Measurements from ENCODE around the gene CUX1. TPM values are rescaled to one million over a fixed set of nuclear protein-coding genes. Genes with fewer than 3 reads are reported as not detected.

CUX1 gene
- total RNA-seq, 2 donors from 2014 or later, result 8.6 to 23.3 TPM

DNA sequence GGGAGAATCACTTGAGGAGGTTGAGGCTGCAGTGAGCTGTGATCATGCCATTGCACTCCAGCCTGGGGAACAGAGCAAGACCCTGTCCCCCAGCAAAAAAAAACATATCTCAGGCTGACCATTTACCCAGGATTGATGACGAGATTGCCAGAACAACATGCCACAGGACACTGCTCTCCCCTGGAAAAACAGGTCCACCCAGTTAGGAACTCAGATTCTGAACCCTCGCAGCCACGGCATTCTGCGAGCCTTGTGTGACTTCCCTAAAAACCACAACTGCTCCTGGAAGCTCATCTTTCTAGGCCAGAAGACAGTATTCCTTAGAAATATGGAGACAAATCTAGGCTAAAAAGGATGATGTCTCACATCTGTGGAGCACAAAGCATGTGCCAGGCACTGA lies 427.2 kb downstream of the CUX1 start:
- Mint-ChIP-seq H3K36me3 (no peaks in the 10 kb centered on the region), H3K9me3 (no peaks in the 10 kb centered on the region), H3K27ac (no peak overlapping the region)
- DNase-seq (ENCODE audit: low spot score in 2 of 2) (no peak), ATAC-seq (no peak)

DNA sequence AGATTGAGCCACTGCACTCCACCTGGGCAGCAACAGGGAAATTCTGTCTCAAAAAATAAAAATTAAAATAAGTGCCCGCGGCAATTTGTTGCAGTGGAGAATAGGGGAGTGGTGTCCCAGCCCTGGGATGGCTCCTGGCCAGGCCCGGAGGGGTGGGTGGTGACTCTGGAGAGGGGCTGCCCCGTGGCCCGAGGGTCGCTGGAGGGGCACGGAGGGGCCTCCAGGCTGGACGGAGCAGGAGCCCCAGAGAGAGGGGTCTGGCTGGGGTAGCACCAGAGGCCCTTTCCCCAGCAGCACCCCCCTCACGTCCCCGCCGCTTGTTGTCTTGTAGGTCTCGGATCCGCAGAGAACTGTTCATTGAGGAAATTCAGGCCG lies 430.6 kb downstream of the CUX1 start:
- ATAC-seq, result no peak
- Mint-ChIP-seq H3K36me3 (no peaks in the 10 kb centered on the region), H3K9me3 (no peaks in the 10 kb centered on the region), H3K27ac (no peak overlapping the region)
- DNase-seq (ENCODE audit: low spot score in 2 of 2), result no peak

DNA sequence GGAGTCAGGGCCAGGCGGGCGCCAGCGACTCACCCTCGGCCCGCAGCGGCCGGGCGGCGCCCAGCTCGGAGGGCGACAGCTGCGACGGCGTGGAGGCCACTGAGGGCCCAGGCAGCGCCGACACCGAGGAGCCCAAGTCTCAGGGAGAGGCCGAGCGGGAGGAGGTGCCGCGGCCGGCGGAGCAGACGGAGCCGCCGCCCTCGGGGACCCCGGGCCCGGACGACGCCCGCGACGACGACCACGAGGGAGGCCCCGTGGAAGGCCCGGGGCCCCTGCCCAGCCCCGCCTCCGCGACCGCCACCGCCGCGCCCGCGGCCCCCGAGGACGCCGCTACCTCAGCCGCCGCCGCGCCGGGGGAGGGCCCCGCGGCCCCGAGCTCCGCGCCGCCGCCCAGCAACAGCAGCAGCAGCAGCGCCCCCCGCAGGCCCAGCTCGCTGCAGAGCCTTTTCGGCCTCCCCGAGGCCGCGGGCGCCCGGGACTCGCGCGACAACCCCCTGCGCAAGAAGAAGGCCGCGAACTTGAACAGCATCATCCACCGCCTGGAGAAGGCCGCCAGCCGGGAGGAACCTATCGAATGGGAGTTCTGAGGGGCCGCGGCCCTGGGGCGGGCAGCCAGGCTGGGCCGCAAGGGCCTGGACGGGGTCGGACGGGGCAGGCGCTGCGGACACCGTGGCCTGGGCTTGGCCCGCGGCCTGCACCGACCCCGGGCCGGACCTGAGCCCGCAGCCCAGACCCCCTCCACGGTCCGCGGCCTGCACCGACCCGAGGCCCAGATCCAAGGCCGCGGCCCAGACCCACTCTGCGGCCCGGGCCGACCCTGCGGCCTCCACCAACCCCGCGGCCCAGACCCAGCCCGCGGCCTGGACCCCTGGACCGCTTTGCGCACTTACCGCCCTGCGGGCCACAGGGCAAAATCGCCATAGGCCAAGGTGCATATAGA lies 431.3 kb downstream of the CUX1 start:
- ATAC-seq (no peak), DNase-seq (ENCODE audit: low spot score in 2 of 2) (no peak)
- H3K27ac Mint-ChIP-seq, result no peak overlapping the region
- H3K36me3 Mint-ChIP-seq, result no peaks in the 10 kb centered on the region
- H3K9me3 Mint-ChIP-seq, result no peaks in the 10 kb centered on the region

DNA sequence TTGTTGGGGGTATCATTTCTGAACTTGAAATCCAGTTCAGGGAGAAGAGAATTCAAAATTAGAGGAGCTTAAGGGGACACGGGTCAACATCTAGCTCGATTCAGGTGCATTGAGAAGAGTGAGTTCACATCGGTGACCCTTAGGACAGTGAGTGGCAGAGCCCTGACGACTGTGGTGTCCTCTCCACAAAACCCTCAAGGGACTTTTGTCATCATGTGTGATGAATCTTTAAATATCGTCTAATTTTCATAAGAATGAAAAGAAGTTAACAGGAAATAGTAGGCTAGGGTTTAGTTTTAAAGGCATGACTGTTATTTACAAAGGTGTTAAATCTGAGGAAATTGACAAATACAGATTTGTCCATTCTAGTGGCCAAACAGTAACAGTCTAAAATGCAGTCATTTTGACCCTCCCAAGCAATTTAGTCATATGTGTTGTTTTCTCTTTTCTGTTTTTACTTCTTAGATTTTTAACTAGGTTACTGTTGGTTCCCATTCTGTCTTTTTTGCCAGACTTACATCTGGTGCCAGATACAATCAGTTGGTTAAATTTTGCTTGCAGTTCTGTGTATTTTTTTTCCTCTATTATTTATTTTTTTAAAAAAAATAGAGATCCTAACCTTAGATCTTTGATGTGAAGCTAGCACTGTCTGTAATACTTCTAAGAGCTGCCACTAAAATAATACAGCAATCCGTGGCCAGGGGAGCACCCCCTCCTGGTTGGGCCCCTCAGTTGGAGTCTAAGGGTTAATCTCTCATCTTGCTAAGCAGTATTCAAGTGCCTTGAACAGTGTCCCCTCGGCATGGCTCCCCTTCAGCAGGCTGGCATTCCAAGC lies 434.3 kb downstream of the CUX1 start:
- ATAC-seq (no peak), DNase-seq (ENCODE audit: low spot score in 2 of 2) (no peak)
- Mint-ChIP-seq H3K36me3 (no peaks in the 10 kb centered on the region), H3K27ac (no peak overlapping the region), H3K9me3 (no peaks in the 10 kb centered on the region)

DNA sequence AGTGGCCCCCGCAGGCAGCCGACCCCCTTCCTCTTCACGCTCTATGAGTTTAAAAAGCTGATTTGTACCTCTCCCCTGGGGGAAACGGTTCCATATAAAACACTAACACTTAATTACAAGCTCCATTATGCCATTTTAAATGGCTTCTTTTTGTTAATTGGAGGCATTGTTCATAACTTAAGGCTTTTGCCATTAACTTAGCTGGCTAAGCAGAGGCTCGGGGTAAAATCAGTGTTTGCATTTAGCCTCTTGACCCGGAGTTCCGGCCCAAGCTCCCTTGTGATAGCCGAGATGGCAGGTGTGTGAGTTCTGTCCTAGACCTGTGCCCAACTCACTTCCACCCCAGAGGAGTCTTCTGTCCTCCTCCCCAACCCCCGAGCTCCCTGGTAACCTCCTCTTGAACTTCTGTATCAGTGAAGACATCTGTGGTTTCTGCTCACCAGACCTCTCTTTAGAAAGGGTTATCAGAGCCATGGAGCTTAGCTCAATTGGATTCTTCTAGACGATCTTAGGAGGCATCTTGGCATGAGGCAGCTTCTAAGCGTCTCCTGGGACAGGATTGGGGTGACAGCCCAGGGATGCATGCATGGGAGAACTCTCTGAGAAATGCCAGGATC lies 435.0 kb downstream of the CUX1 start:
- ATAC-seq, result no peak
- H3K36me3 Mint-ChIP-seq, result no peaks in the 10 kb centered on the region
- no peaks in the 10 kb centered on the region for H3K9me3 Mint-ChIP-seq
- H3K27ac Mint-ChIP-seq, result no peak overlapping the region
- no peak for DNase-seq (ENCODE audit: low spot score in 2 of 2)

DNA sequence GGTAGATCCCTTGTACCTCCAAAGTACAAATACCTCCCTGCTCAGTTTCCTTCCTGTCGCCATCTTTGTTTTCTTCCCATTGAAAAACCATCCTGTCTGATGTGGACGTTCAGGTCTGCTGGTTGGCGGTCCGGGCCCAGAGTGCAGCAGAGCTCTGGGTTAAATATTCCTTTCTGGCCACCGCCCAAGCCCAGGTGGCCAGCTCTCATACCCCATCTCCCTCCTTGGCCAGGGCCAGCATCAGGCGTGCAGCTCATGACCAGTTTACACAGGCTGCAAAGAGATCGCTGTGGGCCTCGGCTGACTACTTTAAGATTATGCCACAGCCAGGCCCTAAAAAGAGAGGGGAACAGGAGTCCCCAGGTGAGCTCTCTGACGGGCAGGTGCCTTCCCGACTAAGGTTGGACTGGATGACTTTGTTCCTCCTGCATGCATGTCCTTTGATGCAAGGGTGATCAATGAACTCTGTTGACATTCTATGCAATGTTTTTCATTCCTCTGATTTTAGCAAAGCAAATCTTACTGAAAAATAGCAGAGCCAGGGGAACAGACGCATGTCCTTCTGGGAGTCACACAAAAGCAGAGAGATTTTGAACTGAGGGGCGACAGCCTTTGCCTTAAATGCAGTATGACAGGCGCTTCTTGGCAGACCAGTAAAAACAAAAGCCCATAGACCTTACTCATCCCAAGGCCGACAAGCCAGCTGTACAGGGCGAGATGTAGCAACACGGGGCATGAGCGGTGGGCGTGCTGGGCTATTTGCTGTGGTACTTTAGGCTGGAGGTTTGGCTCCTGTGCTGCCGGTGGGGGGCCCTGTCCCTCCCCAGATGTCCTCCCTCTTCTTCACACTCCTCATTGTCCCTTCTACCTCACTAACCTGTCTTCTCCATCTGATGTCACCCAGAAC lies 435.9 kb downstream of the CUX1 start:
- peak overlapping the region in 1 of 2 donors; percentile 85 for H3K27ac Mint-ChIP-seq
- no peak for ATAC-seq
- no peaks in the 10 kb centered on the region for H3K36me3 Mint-ChIP-seq

DNA sequence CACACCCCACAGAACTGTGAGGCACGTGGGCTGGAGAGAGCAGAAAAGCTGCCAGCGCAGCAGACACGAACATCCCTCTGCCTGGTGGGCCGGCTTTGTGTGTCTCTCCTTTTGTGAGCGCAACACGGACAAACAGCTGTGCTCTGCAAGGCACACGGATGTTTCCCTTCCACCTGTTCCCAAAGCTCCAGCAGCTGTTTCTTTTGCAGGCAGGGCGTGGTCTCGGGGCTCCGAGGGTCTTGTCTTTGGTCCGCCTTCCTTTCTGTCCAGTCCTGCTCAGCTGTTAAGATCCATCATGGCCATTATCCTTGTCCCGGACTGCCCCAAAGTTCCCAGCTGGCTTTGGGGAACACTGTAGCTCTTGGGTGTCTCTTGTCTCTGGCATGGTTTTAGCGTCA lies 436.5 kb downstream of the CUX1 start:
- Mint-ChIP-seq H3K36me3 (no peaks in the 10 kb centered on the region), H3K9me3 (no peaks in the 10 kb centered on the region), H3K27ac (peak overlapping the region in 1 of 2 donors; percentile 85)
- DNase-seq (ENCODE audit: low spot score in 2 of 2) (no peak), ATAC-seq (no peak)

More for the DNA sequence above, 435.9 kb downstream of the CUX1 start:
- no peaks in the 10 kb centered on the region for H3K9me3 Mint-ChIP-seq
- no peak for DNase-seq (ENCODE audit: low spot score in 2 of 2)

DNA sequence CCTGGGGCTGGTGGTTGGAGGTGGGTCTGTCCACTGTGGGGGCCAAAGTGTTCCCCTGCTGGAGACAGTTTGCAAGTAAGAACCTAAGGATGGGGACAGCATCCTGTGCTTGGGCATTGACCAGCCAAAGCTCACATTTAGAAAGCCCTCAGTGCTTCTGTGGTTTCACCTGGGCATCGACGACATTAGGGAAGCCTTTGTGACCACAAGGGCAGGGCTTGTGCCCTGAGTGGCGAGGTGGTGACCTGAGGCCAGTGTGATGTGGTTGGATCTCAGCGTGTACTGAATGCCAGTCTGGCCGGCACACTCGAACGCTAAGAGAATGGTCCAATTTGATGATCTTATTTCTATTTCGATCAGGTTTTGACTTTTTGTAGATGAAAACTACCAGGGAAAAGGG lies 437.1 kb downstream of the CUX1 start:
- ATAC-seq, result no peak
- peak overlapping the region in 1 of 2 donors; percentile 85 for H3K27ac Mint-ChIP-seq
- H3K9me3 Mint-ChIP-seq, result no peaks in the 10 kb centered on the region
- no peaks in the 10 kb centered on the region for H3K36me3 Mint-ChIP-seq
- no peak for DNase-seq (ENCODE audit: low spot score in 2 of 2)

DNA sequence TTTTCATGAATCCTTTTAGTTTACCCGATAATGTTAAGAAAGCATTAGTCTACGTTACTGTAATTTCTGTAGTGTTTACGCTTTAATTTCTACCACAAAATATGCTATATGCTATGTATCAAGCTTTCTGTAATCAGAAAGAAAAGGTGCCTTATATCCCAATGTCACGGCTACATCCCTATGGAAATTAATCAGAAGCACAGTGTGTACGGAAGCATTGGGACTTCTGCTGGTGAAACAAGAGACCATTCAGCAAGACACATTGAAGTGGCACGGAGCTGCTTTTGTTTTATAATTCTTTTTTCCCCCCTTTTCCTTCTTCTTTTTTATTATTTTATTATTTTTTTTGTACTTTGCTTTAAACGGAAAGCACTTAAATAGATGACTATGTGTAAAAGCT lies 438.1 kb downstream of the CUX1 start:
- Mint-ChIP-seq H3K36me3 (no peaks in the 10 kb centered on the region), H3K27ac (no peak overlapping the region), H3K9me3 (no peaks in the 10 kb centered on the region)
- ATAC-seq, result no peak
- DNase-seq (ENCODE audit: low spot score in 2 of 2), result no peak

DNA sequence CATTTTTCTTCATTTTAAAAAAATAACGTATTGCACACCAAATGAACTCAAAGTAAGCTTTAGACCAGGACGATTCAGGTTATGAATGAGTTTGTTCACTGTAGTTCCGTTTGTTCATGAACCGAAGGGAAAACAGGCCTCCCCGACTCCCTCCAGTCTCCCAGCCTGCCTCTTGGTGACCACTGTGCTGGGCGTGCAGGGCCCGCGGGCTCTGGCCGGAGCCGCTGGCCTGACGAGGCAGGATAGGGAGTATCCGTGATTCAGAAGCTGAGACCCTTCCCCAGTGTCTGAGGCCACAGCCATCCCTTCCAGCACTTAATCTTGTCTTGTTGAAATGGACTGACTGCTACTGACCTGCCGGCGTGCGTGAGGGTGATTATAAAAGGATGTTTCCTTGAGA lies 438.5 kb downstream of the CUX1 start:
- Mint-ChIP-seq H3K27ac (no peak overlapping the region), H3K9me3 (no peaks in the 10 kb centered on the region), H3K36me3 (no peaks in the 10 kb centered on the region)
- ATAC-seq, result no peak
- DNase-seq (ENCODE audit: low spot score in 2 of 2), result no peak

DNA sequence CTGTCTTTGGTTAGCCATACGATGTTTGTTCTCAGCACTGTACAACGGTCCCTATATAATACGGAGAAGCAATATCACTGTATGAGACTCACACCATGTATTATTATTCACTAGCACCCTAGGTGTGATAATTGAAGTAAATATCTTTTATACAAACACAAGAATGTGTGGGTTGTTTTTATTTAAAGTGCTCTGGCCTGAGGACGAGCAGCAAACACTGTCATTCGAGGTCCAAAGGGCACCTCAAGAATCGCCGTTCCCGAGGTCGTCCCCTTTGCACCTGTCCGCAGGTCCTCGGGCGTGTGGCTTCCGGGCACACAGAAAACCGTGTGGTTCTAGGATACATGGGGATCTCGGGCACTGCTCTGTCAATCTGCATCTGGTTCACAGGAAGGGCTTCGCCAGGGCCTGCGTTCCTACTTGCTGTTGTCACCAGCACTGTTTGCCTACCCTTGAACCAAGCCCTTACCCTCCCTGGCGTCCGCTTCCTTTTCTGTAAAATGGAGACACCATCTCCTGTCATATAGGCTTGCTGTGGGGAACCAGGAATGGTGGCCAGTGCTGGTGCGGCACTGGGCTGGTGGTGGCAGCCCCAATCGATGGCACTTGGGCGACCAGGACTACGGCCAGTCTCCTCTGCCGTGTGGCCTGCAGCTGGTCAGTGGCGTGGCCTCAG lies 440.8 kb downstream of the CUX1 start:
- Mint-ChIP-seq H3K9me3 (no peaks in the 10 kb centered on the region), H3K36me3 (no peaks in the 10 kb centered on the region), H3K27ac (no peak overlapping the region)
- no peak for ATAC-seq
- no peak for DNase-seq (ENCODE audit: low spot score in 2 of 2)

DNA sequence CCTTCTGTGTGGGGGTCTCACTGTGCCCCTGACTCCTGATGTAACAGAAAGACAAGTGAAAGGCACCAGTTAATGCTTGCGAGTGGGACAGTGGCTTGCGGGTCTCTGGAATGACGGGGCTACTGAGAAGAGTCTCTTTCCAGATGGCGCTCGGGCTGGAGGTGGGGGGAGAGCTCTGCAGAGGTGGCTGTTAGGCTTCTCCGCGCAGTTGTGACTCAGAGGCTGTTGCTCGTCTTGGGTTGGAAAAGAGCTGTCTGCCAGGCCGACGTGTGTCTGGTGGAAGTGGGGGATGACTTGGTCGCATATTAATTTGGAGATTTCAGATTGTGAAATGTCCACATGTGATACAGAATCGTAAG lies 441.3 kb downstream of the CUX1 start:
- H3K9me3 Mint-ChIP-seq, result no peaks in the 10 kb centered on the region
- ATAC-seq (no peak), DNase-seq (ENCODE audit: low spot score in 2 of 2) (no peak)
- H3K27ac Mint-ChIP-seq, result no peak overlapping the region
- no peaks in the 10 kb centered on the region for H3K36me3 Mint-ChIP-seq

DNA sequence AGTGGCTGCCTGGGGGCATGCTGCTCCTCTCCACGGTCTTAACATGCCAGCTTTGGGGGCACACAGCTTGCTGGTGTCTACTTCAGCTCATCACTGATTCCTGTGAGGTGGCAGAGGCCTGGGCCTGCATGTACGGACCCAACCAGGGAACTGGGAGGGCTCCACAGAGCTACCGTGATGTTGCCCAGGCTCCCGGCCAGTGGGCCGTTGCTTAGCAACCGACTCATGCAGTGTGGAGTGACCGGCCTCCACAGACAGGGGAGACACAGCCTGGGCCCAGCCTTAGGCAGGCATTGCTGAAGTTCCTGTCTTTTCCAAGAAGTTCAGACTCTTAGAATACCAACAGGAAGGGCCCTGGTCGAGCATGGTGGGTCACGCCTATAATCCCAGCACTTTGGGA lies 443.4 kb downstream of the CUX1 start:
- no peak overlapping the region for H3K27ac Mint-ChIP-seq
- ATAC-seq, result no peak

DNA sequence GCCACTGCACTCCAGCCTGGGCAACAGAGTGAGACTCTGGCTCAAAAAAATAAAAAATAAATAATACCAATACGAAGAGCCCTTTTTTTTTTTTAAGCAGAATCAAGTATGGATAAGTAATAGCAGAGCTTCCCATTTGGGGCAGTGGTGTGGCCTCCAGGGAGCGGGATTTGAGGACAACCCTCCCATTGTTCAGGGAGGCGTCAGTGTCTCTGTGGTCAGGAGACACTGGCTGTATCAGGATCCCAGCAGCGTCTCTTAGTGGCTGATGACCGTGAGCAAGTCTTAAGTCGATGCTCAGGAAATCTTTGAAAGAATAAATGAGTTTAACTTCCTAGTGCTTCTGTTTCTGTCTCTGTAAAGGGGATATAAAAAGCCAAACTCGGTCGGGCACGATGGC lies 444.0 kb downstream of the CUX1 start:
- no peaks in the 10 kb centered on the region for H3K9me3 Mint-ChIP-seq
- no peaks in the 10 kb centered on the region for H3K36me3 Mint-ChIP-seq
- no peak overlapping the region for H3K27ac Mint-ChIP-seq
- ATAC-seq (no peak), DNase-seq (ENCODE audit: low spot score in 2 of 2) (no peak)

More for the DNA sequence above, 443.4 kb downstream of the CUX1 start:
- Mint-ChIP-seq H3K36me3 (no peaks in the 10 kb centered on the region), H3K9me3 (no peaks in the 10 kb centered on the region)
- DNase-seq (ENCODE audit: low spot score in 2 of 2), result no peak

DNA sequence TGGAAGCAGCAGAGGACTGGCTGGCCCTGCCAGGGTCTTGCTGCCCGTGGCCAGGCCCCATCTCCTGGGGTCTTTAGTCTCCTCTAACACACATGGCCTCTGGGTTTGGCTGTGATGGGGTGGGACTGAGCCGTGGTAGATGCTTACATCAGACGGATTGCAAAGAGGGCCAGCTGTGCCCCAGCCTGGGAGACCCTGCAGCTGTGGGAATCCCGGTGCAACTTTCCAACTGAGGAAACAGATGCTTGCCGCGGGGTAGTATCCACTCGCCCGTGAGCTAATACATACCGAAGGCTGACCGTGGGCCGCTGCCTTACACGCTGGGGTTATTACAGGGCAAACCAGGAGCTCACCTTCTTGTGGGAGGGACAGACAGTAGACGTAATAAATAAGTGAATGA lies 445.1 kb downstream of the CUX1 start:
- no peak for DNase-seq (ENCODE audit: low spot score in 2 of 2)
- Mint-ChIP-seq H3K36me3 (no peaks in the 10 kb centered on the region), H3K9me3 (no peaks in the 10 kb centered on the region), H3K27ac (no peak overlapping the region)
- ATAC-seq, result no peak

DNA sequence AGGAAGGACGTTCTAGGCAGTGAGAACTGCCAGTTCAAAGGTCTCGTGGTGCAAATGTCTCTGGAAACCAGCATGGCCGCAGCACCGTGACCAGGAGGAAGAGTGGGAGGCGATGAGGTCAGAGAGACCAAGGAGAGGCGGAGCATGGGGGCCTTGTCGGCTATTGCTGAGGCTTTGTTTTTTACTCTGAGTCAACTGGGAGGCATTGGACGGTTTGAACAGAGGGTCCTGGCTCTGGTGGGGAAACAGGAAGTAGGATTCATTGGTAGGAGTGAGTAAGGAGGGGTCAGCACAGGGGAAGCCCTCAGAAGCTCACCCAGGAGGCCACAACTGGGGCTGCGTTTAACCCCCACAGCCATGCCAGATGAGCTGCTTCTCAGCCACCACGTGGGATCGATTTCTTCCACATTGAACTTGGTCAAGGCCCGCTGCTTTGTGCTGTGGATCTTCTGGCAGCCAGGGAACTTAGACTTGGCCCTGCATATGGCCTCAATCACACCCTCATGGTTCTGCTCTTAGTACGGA lies 447.0 kb downstream of the CUX1 start:
- Mint-ChIP-seq H3K36me3 (no peaks in the 10 kb centered on the region), H3K27ac (no peak overlapping the region), H3K9me3 (no peaks in the 10 kb centered on the region)
- DNase-seq (ENCODE audit: low spot score in 2 of 2) (no peak), ATAC-seq (no peak)

Measured in activated naive CD4-positive, alpha-beta T cell treated with anti-CD3 and anti-CD28 coated beads, Interleukin-2, amount 50 U/mL, for 72 hours (primary cell).